Activated CD4-positive, alpha-beta T cell treated with anti-CD3 and anti-CD28 coated beads, Interleukin-10, Interleukin-2, amounts not matched to agents 100 ng/mL and 50 ng/mL, durations not matched to agents 16 hours and 8 hours (primary cell): ENCODE results near the gene KRT23.

ENCODE experiments used
- DNase-seq: peaks from one replicate; pipeline ENCODE4 v3.0.0-alpha.2; 2020

Gene KRT23

DNA sequence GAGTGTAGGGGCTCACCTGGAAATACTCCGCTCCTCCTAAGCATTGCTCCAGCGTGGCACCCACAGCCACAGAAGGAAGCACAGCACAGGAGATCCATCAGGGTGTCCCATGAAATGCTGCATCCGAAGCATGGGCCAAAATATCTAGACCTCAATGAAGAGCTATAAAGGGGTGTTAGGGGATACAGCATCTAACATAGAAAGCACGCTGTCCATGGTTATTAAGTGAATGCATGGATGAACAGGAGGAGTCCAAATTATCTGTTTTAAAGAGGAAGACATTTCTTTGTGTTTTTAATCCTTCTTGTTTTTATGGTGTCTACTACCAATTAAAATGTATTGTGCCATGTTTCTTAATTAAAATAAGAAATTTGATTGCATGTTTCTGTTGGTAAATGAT is 30.8 kb downstream of the KRT23 start:
- no peak for DNase-seq

DNA sequence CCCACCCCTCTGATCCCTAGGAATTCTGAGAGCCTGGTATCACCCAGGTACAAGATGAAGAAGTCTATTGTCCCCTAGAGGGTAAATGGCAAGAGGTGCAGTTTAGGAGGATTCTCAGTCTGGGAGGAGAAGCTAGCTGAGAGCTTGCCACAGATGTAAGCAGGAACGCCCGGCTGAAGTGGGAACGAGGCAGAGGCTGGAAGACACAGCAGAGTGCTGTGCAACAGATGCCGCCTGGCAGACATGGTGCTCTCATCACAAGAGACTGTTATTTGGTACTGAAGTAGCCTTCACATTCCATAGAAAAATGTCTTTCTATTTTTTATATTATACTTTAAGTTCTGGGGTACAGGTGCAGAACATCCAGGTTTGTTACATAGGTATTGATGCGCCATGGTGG is 32.1 kb downstream of the KRT23 start:
- DNase-seq: no peak

DNA sequence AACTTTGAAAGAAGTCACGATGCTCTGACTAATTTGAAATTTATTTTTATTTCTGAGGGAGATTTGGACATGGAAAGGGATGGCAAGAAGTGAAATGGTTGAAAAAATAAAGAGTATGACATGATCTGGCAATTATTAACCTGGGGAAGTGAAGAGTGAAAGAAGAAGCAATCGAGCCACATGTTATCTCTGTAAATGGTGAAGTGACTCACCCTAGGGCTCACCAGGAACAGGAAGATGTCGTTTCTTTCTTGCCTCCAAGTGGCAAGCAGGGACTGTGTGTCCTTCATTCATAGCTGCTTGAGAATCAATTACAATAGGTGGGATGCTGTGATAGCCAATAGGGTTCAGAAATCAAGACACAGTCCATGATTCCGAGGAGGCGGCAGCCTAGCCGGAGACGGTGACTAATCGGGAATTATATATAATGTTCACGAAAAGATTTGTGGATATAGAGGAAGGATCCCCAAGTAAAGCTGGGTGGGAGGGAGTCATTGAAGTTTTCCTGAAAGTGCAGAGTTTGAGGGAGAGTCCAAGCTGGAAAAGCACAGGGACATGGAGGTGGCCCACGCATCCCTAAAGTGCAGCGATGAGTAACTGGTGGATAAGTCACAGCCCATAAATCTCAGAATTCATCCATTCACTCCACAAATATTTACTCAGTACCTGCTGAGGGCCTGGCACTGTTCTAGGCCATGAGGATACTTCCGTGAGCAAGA is 34.2 kb downstream of the KRT23 start:
- DNase-seq: peak; percentile 19

DNA sequence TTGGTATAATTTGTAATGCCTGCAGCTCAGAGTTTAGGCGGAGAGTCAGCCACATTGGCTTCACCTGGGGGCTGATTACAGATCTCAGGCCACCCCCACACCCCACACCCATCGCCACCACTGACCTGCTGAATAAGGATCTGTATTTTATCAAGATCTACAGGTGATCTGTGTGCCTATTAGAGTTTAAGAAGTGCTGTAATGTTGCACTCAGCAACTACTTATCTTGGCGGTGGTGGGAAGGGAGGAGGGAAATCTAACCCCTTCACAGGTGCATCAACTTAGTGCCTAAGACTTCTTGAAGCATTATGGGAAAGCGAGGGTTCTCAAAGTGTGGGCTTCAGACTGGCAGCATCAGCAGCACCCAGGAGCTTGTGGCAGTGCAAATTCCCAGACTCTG is 34.9 kb downstream of the KRT23 start:
- no peak for DNase-seq

DNA sequence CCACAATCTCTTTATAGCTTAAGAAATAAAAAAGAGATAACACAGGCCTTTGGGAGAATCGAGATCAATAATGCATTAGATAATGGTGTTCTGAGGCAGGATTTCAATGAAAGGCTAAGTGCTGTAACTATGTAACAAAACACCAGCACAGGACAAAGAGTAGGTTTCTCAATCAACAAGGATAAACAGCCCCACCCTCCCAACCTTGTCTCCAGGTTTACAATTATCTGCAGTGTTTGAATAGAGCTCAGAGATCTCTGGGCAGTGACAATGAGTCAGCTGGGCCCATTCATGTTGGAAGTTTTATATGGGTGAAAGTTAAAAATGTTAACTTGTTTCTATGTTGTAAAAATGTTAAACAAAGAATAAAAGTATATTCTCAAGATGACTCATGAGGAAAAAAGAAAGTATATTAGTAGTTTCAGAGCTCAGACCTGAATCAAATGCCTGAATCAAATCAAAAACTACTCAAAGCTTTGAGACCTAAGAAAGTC is 35.4 kb downstream of the KRT23 start:
- peak; percentile 26 for DNase-seq

DNA sequence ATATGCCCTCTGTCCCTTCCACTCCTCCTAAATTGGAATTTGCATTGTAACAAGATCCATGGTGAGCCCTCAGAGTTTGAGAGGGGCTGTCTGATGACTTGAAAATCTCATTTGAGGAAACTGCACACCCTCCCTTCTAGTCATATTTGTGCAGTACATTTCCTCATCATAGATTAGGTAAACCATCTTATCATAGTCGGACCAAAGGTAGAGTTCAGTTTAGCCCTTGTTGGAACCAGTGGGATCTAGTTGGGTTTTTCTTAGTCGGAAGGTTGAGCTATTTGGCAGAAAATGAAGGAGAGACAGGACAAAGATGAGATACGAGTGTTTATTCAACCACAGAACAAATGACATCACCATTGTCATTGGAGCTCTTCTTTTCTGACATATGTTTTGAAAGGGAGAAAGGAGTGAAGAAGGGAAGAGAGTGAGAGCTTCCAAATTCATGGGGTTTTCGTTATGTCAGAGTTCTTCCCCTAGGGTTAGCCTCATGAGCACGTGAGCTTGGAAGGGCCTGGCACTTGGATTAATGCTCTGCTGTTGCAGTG is 36.6 kb downstream of the KRT23 start:
- no peak for DNase-seq

DNA sequence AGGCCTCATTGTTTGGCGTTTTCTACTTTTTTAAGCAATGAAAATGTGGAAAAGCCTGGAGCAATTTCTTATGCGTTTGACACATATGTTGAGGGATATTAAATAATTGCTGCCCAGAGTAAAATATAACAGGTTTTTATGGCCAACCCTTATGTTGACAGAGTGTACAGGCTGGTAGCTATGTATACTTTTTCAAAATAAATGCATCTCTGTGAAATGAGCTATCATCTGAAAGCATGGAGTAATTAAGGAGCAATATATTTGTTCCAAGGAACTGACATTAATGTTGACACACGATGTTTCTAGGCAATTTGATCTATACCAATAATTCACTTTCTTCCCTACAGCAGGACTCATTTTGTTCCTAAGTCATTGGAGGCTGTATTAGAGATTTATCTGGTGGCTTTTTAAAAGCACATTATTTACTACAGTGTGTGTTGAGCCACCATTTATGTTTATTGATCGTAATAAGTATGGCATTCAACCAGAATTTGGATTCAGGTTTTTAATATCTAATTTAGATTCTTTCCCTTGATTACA is 40.5 kb downstream of the KRT23 start:
- no peak for DNase-seq

DNA sequence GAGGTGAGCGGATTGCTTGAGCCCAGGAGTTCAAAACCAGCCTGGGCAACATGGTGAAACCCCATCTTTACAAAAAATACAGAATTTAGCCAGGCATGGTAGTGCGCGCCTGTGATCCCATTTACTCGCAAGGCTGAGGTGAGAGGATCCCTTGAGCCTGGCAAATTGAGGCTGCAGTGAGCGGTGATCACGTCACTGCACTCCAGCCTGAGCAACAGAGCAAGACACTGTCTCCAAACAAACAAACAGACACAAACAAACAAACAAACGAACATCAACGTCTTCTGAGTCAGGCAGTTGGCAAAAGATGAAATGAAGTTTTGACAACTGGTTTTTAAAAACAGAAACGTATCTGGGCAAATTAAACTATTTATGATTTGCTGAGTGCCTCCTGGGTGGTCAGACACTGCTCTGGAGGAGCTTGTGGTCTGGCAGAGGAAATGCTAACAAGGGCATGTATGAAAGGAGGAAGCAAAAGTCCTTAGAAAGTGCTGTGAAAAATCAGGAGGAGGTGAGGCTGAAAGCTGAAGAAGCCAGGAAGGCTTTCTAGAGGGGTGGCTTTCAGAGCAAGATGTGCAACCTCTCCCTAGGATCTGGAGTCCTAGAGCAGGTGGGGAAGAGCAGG is 42.2 kb downstream of the KRT23 start:
- DNase-seq: no peak

DNA sequence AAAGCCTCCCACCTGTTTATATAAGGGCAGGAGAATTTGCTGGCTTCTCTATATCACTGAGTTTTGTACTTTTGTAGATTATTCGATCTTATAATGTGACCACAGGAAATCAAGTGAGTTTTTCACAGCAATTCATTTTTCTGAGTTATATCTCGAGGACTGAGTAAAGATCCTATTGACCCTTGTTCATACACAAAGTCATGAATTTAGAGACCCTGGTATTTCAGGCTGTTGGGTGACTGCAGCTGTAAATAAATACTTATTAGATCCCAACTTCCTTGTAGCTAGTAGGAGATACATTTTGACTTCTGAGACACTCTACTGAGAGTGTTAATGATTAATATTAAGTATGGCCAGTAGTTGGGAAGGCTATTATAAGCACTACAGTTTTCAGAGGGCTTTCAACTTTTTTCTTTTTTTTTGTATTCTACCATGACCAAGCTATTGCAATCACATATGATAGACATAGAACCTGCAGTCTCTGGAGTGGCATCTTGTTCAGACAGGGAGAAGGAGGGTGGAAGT is 49.2 kb downstream of the KRT23 start:
- no peak for DNase-seq

DNA sequence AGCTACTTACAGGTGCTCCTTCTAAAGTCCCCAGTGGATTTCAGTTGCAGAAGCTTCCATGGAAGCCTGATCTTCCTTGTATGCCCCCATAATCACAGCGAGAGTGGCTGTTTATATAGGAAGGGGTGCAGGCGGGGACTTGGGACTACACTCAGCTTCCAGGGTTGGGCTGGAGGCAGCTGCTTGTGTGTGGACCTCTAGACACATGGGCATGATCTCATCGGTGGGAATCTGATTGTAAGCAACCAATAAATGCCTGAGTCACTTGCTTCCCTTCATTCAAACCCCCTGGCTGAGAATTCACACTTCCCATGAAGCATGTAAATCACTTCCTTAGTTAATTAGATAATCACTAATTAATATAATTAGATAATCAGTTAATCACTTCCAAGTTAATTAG is 51.4 kb downstream of the KRT23 start:
- no peak for DNase-seq

DNA sequence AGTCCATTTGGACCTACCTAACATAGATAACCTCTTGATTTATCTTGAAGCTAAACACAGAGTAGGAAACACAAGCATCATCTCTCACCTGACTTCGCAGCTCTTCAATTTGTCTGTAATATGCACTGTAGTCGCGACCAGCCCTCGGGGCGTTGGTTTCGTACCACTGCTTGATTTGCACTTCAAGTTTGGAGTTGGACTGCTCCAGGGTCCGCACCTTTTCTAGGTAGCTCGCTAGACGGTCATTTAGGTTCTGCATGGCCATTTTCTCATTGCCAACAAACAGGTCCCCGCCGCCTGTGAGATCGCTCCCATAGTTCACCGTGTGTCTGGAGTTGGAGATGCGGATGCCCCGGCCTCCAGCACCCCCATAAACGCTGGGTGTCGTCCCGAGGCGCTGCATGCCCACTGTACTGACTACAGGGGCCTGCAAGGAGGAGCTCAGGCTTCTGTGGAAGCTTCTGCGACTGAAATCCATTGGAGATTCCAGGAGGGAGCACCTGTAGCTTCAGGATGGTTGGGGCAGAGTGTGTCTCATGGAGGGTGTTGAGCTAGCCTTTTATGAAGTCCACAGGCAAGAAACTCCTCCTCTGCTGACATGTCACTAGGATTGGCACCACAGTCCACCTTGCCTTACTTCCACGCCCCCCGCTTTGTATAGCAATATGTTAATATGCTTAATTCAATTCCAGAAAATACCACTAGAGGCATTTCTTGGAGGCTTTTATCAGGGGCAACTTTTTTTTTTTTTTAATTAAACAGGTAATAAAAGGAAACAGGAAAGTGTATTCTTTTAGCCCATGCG is 52.5 kb downstream of the KRT23 start, which contains the start of gene KRT20:
Gene KRT20, minus strand, starts transcription at position 535 of the 805 bp plus-strand sequence. Its CDS starts 57 bp downstream, at position 478.
- DNase-seq: no peak

DNA sequence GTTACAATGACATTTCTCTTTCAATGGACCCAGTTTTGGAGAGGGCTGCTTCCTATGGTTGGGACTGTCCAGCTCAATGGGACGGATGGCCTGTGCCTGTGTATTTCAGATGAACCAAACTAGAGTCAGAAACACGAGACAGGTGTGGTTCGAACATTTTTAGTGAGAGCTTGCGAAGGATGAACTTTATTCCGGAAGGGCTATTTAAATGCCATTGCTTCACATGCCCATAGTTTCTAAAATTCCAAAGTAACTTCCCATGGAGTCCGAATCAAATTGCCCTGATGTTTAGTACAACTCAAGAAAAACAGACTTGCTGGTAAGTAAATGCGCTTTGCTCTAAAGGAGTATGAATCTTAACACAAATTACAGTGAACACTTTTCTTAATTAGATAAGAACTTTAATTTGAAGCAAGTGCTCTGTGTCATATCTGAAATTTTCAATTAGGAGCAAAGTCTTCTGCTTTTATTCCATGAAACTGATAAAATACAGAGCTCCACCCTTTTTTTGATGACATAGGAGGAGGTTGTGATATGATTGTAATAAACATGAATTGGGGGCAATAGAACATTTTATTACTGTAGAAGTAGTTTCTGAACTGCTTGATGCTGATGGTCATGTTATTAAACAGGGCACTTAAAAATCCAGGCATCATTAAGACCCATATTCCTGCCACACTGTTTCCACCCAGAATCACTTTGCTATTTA is 53.7 kb downstream of the KRT23 start:
- DNase-seq: no peak

DNA sequence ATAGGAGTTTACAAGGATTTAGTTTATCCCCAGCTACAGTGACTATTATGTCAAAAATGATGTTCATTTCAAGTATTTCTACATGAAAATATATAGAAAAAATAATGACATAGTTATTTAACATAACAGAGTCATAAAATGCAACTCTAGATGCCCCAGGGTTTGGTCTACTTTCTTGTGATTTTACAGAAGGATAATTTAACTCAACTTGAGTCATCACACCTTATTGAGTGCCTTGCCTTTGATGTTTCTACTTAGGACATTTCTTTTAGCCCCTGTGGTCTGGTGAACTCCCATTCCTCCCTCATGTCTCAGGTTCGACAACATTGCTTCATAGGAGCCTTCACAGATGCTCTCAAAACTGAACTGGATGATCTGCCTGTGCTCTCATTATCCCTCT is 54.4 kb downstream of the KRT23 start:
- no peak for DNase-seq

DNA sequence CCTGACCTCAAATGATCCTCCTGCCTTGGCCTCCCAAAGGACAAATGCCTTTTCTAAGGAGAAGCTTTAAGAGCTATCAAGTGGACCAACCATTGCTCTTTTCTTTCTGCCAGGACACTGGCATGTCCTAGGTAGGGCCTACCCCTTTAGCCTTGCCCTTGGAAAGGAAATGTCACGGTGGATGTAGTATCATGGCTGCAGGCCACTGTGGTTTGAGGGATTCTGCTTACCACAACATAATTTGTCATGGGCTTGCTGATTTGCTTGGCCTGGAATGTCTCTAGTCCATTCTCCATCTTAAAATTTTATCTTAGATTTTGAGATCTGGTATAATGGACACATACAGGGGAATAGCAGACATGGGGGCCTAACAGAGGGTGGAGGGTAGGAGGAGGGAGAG is 58.4 kb downstream of the KRT23 start:
- DNase-seq: no peak

DNA sequence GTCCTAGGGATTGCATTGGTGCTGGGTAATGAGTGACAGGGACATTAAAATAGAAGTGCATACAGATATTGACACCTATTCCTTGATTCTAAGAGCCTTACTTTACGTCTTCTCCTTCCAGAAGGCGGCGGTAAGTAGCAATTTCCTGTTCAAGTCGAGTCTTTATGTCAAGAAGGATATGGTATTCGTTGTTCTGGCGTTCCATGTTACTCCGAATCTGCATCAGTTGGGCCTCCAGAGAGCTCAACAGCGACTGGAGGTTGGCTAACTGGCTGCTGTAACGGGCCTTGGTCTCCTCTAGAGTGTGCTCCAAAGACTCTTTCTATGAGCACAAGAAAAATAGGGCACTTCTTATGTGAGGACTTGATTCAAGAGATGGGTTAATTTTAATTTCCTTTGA is 59.4 kb downstream of the KRT23 start:
- no peak for DNase-seq

DNA sequence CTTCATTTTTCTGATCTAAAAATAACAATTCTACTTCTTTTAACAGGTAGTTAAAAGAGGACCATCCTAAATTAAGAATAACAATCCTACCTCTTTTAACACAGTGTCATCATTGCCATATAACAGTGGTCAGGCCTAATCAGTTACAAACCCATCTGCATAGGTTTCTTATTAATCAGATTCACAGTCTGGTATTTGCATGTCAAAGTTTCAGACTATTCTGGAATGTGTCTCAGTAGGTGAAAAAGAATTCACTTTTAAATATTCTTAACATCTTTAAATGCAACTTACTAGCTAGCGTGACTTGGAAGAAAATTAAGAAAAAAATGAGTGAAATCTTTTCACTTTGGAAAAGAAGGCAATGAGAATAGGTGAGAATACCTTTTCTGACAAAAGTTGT is 63.6 kb downstream of the KRT23 start:
- DNase-seq: no peak

DNA sequence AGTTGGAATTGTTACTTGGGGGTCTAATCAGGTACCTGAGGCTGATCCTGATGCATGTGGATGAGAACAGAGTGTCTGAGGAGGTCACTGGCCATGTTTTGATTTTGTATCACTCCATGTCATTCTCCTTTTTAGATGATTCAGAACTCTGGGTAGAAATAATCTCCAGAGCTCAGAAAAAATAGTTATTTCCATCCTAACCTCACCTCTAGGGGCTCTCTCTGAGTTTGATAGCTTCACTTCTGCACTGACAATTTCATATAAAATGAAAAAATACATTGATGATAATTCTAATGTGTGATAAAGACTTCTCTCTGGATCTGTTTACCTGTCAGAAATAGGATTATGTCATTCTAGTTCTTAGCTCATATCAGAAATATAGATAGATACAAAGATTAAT is 64.2 kb downstream of the KRT23 start:
- no peak for DNase-seq
